Progenitor cell of endocrine pancreas (in vitro differentiated cells): Measurements from ENCODE around the gene NTF4. TPM values are rescaled to one million over a fixed set of nuclear protein-coding genes. Genes with fewer than 3 reads are reported as not detected.
"Not testable (repeated sequence)": the region's sequence is repeated elsewhere in the genome, so short reads cannot be mapped to it uniquely, and the experiment has no call there.

Experiments
- DNase-seq: peaks from one replicate; pipeline ENCODE4 v3.0.0; 2021; ENCODE audit warnings: low spot score; ENCODE audit not compliant: unreplicated experiment
- H3K27ac Mint-ChIP-seq: 2 replicates; pipeline ENCODE4 v1.8.0; 2021; ENCODE audit warnings: mild to moderate bottlenecking, moderate library complexity, mixed read lengths
- H3K27me3 Mint-ChIP-seq: 2 replicates; pipeline ENCODE4 v1.8.0; 2021; ENCODE audit warnings: mixed read lengths
- H3K36me3 Mint-ChIP-seq: 2 replicates; pipeline ENCODE4 v1.8.0; 2022; ENCODE audit warnings: mixed read lengths; ENCODE audit not compliant: insufficient read depth
- H3K4me1 Mint-ChIP-seq: 2 replicates; pipeline ENCODE4 v1.8.0; 2021; ENCODE audit warnings: low read depth, mixed read lengths
- H3K4me3 Mint-ChIP-seq: 2 replicates; pipeline ENCODE4 v1.8.0; 2021; ENCODE audit warnings: low read depth, mild to moderate bottlenecking, moderate library complexity, mixed read lengths
- H3K9me3 Mint-ChIP-seq: 2 replicates; pipeline ENCODE4 v1.8.0; 2021; ENCODE audit warnings: low read depth, mixed read lengths
- total RNA-seq: library from RNA; stranded (reverse); gene quantifications from 2 replicates; pipeline ENCODE4 v1.2.1, GENCODE V29; 2021
- TF ChIP-seq, protein P1 (sequence below): fragments of 200-600 bp; sonication (generic); IDR thresholded peaks from one replicate; pipeline ENCODE4 v1.5.0; 2021; ENCODE audit warnings: antibody characterized with exemption, mild to moderate bottlenecking; ENCODE audit not compliant: unreplicated experiment

NTF4 gene
- total RNA-seq, 1 donor from 2014 or later, result 0.91 TPM

DNA sequence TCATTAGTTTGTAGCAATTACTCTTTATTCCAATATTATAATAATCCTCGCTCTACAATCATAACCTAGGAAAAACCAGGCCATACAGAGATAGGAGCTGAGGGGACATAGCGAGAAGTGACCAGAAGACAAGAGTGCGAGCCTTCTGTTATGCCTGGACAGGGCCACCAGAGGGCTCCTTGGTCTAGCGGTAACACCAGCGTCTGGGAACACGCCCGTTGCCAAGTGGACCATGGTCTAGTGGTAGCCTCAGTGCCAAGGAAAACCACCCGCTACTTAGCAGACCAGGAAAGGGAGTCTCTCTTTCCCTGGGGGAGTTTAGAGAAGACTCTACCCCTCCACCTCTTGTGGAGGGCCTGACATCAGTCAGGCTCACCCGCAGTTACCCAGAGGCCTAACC lies 10.3 kb upstream of the NTF4 start:
- H3K4me1 Mint-ChIP-seq, H3K27ac Mint-ChIP-seq, H3K4me3 Mint-ChIP-seq, H3K36me3 Mint-ChIP-seq, DNase-seq, H3K9me3 Mint-ChIP-seq: not testable (repeated sequence)
- peaks cover 51% of the 10 kb centered on the region for H3K27me3 Mint-ChIP-seq
- TF ChIP-seq, protein P1, sequence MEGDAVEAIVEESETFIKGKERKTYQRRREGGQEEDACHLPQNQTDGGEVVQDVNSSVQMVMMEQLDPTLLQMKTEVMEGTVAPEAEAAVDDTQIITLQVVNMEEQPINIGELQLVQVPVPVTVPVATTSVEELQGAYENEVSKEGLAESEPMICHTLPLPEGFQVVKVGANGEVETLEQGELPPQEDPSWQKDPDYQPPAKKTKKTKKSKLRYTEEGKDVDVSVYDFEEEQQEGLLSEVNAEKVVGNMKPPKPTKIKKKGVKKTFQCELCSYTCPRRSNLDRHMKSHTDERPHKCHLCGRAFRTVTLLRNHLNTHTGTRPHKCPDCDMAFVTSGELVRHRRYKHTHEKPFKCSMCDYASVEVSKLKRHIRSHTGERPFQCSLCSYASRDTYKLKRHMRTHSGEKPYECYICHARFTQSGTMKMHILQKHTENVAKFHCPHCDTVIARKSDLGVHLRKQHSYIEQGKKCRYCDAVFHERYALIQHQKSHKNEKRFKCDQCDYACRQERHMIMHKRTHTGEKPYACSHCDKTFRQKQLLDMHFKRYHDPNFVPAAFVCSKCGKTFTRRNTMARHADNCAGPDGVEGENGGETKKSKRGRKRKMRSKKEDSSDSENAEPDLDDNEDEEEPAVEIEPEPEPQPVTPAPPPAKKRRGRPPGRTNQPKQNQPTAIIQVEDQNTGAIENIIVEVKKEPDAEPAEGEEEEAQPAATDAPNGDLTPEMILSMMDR, result peak; percentile 69

DNA sequence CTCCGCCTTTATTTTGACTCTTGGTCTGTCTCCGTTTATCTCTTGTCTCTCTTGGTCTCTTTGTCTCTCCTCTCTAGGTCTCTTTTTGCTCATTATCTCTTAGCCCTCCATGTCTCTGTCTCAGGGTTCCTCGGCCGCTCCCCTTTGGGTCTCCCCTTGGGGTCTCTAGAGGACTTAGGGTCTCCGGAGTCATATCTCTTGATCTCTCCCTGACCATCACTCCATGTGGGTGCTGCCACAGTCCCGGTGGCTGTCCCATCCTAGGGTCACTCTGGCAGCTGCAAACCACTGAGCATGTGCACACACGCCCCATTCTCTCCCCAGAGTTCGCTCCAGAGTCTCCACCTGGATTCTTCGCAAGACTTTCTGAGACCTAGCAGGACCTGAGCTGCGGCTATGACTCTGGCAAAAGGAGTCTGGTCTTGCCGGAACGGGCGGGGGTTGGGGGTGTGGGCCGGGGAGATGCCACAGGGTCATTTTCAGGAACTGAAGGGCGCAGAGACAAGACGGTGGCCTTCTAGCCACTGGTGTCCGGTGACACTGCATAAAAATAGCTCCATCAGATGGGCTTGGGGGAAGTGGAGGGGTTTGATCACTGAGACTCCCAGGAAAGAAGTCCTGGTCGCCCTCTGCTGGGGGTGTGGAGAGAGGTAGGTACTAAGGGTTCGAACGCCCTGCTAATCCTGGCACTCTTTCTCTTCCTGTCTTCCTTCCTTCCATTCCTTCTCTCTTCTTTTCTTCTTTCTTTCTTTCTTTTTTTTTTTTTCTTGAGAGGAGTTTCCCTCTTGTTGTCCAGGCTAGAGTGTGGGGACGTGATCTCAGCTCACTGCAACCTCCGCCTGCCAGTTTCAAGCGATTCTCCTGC lies 9.1 kb upstream of the NTF4 start:
- no peak for DNase-seq
- Mint-ChIP-seq H3K9me3 (peaks cover 8% of the 10 kb centered on the region), H3K4me3 (no peak overlapping the region), H3K27me3 (peaks cover 61% of the 10 kb centered on the region), H3K27ac (no peak overlapping the region), H3K36me3 (no peaks in the 10 kb centered on the region), H3K4me1 (no peaks in the 10 kb centered on the region)
- TF ChIP-seq, protein P1, result peak; percentile 22

DNA sequence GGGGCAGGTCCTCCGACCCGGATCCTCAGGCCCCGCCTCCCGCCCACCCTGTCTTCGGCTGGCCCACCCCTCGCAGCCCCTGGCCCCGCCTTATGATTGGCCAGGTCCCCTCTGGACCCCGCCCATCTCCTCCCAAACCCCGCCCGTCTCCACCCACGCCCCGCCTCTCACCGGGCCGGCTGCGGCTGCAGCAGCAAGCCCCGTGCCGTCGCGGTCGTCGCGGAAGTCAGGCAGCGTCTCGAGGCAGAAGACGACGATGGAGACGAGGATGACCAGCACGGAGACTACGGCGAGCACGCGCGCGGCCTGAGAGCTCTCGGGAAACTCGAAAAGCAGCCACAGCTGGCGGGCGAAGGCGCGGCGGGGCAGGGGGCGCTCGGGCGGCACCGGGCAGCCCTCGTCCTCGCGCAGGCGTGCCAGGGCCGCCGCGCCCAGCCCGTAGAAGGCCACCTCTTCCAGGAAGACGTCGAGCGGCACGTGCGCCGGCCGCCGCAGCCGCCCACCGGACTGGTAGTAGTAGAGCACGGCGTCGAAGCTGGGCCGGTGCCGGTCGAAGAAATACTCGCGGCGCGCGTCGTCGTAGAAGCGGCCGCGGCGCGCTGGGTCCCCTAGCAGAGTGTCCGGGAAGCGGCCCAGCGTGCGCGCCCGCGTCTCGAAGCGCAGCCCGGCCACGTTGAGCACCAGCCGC lies 7.4 kb upstream of the NTF4 start:
- peaks cover 71% of the 10 kb centered on the region for H3K27me3 Mint-ChIP-seq
- peaks cover 8% of the 10 kb centered on the region for H3K9me3 Mint-ChIP-seq
- no peaks in the 10 kb centered on the region for H3K36me3 Mint-ChIP-seq
- TF ChIP-seq, protein P1, result no peak
- H3K4me3 Mint-ChIP-seq, result no peak overlapping the region
- no peak for DNase-seq
- H3K4me1 Mint-ChIP-seq, result no peaks in the 10 kb centered on the region
- H3K27ac Mint-ChIP-seq, result no peak overlapping the region

DNA sequence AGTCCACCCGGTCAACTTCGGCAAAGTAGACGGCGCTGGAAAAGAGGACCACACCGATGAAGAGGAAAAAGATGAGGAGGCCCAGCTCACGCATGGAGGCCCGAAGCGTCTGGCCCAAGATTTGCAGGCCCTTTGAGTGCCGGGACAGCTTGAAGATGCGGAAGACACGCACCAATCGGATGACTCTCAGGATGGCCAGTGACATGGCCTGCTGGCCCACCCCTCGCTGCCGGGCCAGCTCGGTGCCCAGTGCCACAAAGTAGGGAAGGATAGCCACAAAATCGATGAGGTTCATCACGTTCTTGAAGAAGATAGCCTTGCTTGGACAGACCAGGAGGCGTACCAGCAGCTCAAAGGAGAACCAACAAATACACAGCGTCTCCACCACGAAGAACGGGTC lies 5.8 kb upstream of the NTF4 start:
- peaks cover 8% of the 10 kb centered on the region for H3K9me3 Mint-ChIP-seq
- peaks cover 82% of the 10 kb centered on the region for H3K27me3 Mint-ChIP-seq
- H3K27ac Mint-ChIP-seq, result no peak overlapping the region
- H3K36me3 Mint-ChIP-seq, result no peaks in the 10 kb centered on the region
- H3K4me1 Mint-ChIP-seq, result peaks cover 3% of the 10 kb centered on the region
- H3K4me3 Mint-ChIP-seq, result no peak overlapping the region
- TF ChIP-seq, protein P1, result no peak
- DNase-seq, result no peak

DNA sequence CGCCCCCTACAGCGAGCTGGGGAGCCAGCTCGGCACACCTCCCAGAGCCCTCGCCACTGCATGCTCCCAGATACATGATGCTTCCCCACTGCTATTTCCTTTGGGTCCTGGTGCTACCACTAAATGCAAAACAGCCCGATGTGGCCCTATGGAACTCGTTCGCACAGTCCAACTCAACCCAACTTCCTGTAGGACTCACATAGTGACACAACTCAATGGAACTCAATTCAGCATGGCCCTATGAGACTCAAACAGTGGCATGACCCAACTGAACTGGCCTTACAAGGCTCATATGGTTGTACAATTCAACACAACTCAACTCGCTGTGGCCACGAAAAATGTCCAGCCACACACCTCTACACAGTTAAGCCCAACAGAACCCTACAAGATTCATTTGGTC lies 4.4 kb upstream of the NTF4 start:
- peaks cover 75% of the 10 kb centered on the region for H3K27me3 Mint-ChIP-seq
- no peak overlapping the region for H3K4me3 Mint-ChIP-seq

More for the DNA sequence above, 4.4 kb upstream of the NTF4 start:
- Mint-ChIP-seq H3K4me1 (peaks cover 4% of the 10 kb centered on the region), H3K27ac (no peak overlapping the region), H3K36me3 (no peaks in the 10 kb centered on the region), H3K9me3 (peaks cover 8% of the 10 kb centered on the region)
- TF ChIP-seq, protein P1, result no peak
- no peak for DNase-seq
